ENCODE data around the gene KIF5A. TPM values are rescaled to one million over a fixed set of nuclear protein-coding genes. Genes with fewer than 3 reads are reported as not detected.
"Not testable (repeated sequence)": the region's sequence is repeated elsewhere in the genome, so short reads cannot be mapped to it uniquely, and the experiment has no call there.

Gene KIF5A
- total and polyA plus RNA-seq, 2 of the 4 experiments (the other 2 are of a cell fraction) = 0.15 to 0.18 TPM

GRCh38 chr12:57517718-57518117, 32.1 kb upstream of the KIF5A start:
- H3K9me3 ChIP-seq (ENCODE audit: control insufficient read depth, insufficient read depth, low read length); H3K27ac ChIP-seq (ENCODE audit: insufficient read depth, low read length); H3K9me1 ChIP-seq (ENCODE audit: insufficient read depth, low read length); H2BK15ac ChIP-seq (ENCODE audit: low read depth, low read length); H2BK120ac ChIP-seq (ENCODE audit: low read depth, low read length); H3K56ac ChIP-seq (ENCODE audit: extremely low read depth, insufficient read depth, low read length); ATAC-seq (ENCODE audit: low read depth); H2BK5ac ChIP-seq (ENCODE audit: low read depth, low read length, poor library complexity, severe bottlenecking); H2AFZ ChIP-seq (replicated peaks; ENCODE audit: low read length, poor library complexity); H3K23ac ChIP-seq (ENCODE audit: low read depth, low read length); H4K91ac ChIP-seq (ENCODE audit: insufficient read depth, low read depth, low read length); H4K8ac ChIP-seq (ENCODE audit: low read depth in 2 of 2, low read length in 2 of 2); BruUV-seq (replicated peaks); H2BK20ac ChIP-seq (ENCODE audit: low read depth, low read length); dilution Hi-C loops (cut with HindIII; ENCODE audit: low sequenced_read_pairs, unreplicated experiment); intact Hi-C loops (cut with micrococcal nuclease); H3K14ac ChIP-seq (replicated peaks; ENCODE audit: low read depth, low read length); DNase-seq; H3K4ac ChIP-seq (ENCODE audit: low read depth, low read length); H3K27me3 ChIP-seq (ENCODE audit: control insufficient read depth, insufficient read depth, low read length); H3K18ac ChIP-seq (ENCODE audit: low read depth, low read length); CTCF ChIA-PET; H4K5ac ChIP-seq (ENCODE audit: low read depth, low read length); in situ Hi-C loops (cut with MboI; ENCODE audit: low sequenced_read_pairs); H2AK5ac ChIP-seq (ENCODE audit: low read depth, low read length); H2AK9ac ChIP-seq (replicated peaks; ENCODE audit: low read depth, low read length, poor library complexity); H3K4me3 ChIP-seq (ENCODE audit: insufficient read depth, low read depth, low read length): not testable (repeated sequence)
- Histone ChIP-seq H3K9ac (ENCODE audit: low read depth, low read length) (peak overlapping the region; percentile 15; the same call in 1 of the 2 replicates), H3K4me2 (ENCODE audit: low read depth, low read length) (peak overlapping the region; percentile 87; the same call in 1 of the 2 replicates), H3K36me3 (ENCODE audit: control insufficient read depth, insufficient read depth, low read length) (peaks cover 51% of the 10 kb centered on the region), H3K79me1 (ENCODE audit: low read depth in 1 of 2, low read length in 2 of 2) (peaks cover 11 to 72% of the 10 kb centered on the region in 2 experiments), H3K4me1 (ENCODE audit: control insufficient read depth, insufficient read depth, low read length) (peaks cover 12% of the 10 kb centered on the region), H4K20me1 (ENCODE audit: insufficient read depth, low read length) (peaks cover 71% of the 10 kb centered on the region)
- no CpG with 5 or more reads among the region's 10 CpGs for WGBS, 2 experiments (ENCODE audit: extremely low coverage in 2 of 2, insufficient read length in 1 of 2)
- POLR2A ChIA-PET (ENCODE audit: unreplicated experiment) = interaction anchor here (0.5 kb wide), 1 partner anchor 86 kb away, joined by 3 read pairs; no protein-coding TSS in a partner anchor
- TF ChIP-seq POLR2A (IDR thresholded peaks at IDR 0.05; ENCODE audit: low read depth, low read length) = peak; percentile 2; the same call in 1 of the 2 replicates
